Measurements from ENCODE around the gene ITGBL1. TPM values are rescaled to one million over a fixed set of nuclear protein-coding genes. Genes with fewer than 3 reads are reported as not detected.

The ITGBL1 gene
- total and polyA plus RNA-seq, 2 of the 4 experiments (the other 2 are of a cell fraction): 22.2 to 24.2 TPM

DNA sequence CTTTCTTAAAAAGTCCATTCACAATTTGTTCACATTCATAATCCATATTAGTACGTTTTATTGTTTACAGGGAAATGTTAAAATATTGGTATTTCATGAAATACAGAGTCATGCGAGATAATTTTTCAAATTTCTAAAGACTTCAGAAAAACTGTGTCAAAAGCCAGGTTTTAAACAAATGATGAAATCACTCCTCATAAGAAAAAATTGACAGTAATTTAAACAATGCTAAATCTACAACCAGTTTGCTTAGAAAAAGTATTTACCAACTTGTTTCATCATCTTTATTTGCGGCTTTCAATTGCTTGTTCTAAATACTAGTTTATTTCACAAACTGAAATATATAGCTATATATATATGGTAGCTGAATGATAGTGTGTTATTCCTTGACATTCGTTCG, 35.0 kb upstream of the ITGBL1 start:
- H3K23ac ChIP-seq (ENCODE audit: low read depth, low read length): no peak overlapping the region
- TF ChIP-seq FOS (IDR thresholded peaks at IDR 0.05; ENCODE audit: low read depth, low read length) (no peak), POLR2A (IDR thresholded peaks at IDR 0.05; ENCODE audit: low read depth, low read length) (no peak), MAZ (IDR thresholded peaks at IDR 0.05; ENCODE audit: borderline replicate concordance, low read depth, low read length) (no peak), MXI1 (IDR thresholded peaks at IDR 0.05; ENCODE audit: borderline replicate concordance, low read depth, low read length) (no peak), CEBPB (IDR thresholded peaks at IDR 0.05; ENCODE audit: low read depth, low read length) (no peak), USF2 (IDR thresholded peaks at IDR 0.05; ENCODE audit: low read depth, low read length) (no peak), SMC3 (IDR thresholded peaks at IDR 0.05; ENCODE audit: low read depth, low read length) (no peak), CTCF (conservative IDR thresholded peaks at IDR 0.05; ENCODE audit: low read depth, low read length) (no peak), BHLHE40 (IDR thresholded peaks at IDR 0.05; ENCODE audit: low read depth, low read length) (no peak), CHD1 (IDR thresholded peaks at IDR 0.05; ENCODE audit: low read depth, low read length) (no peak), RCOR1 (IDR thresholded peaks at IDR 0.05; ENCODE audit: insufficient replicate concordance, low read length) (no peak), RFX5 (IDR thresholded peaks at IDR 0.05; ENCODE audit: low read depth, low read length) (no peak), MAFK (IDR thresholded peaks at IDR 0.05; ENCODE audit: low read depth, low read length) (no peak), RAD21 (IDR thresholded peaks at IDR 0.05; ENCODE audit: low read length) (no peak), NFE2L2 (IDR thresholded peaks at IDR 0.05; ENCODE audit: low read depth, low read length) (no peak)
- TF ChIP-seq, protein P1, sequence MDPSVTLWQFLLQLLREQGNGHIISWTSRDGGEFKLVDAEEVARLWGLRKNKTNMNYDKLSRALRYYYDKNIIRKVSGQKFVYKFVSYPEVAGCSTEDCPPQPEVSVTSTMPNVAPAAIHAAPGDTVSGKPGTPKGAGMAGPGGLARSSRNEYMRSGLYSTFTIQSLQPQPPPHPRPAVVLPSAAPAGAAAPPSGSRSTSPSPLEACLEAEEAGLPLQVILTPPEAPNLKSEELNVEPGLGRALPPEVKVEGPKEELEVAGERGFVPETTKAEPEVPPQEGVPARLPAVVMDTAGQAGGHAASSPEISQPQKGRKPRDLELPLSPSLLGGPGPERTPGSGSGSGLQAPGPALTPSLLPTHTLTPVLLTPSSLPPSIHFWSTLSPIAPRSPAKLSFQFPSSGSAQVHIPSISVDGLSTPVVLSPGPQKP (IDR thresholded peaks at IDR 0.05; ENCODE audit: borderline replicate concordance, low read depth, low read length): no peak
- H2AK9ac ChIP-seq (replicated peaks; ENCODE audit: low read depth, low read length, poor library complexity): no peak overlapping the region
- no peaks in the 10 kb centered on the region for H4K20me1 ChIP-seq (ENCODE audit: insufficient read depth, low read length)
- ChIA-PET CTCF (no interaction called here), POLR2A (ENCODE audit: unreplicated experiment) (no interaction called here)
- no peak overlapping the region for H3K14ac ChIP-seq (replicated peaks; ENCODE audit: low read depth, low read length)
- DNase-seq (no peak), ATAC-seq (ENCODE audit: low read depth) (no peak)
- H3K79me1 ChIP-seq (ENCODE audit: low read depth in 1 of 2, low read length in 2 of 2): no peaks in the 10 kb centered on the region
- no peak overlapping the region for H2BK5ac ChIP-seq (ENCODE audit: low read depth, low read length, poor library complexity, severe bottlenecking)
- H3K4me1 ChIP-seq (ENCODE audit: control insufficient read depth, insufficient read depth, low read length): peaks cover 2% of the 10 kb centered on the region; the same call in 1 of the 2 replicates
- intact Hi-C loops (cut with micrococcal nuclease): loop anchor here (5.0 kb wide), 2 partner anchors 35 to 265 kb away; partner anchors contain the start of gene ITGBL1
- no peak overlapping the region for H2BK20ac ChIP-seq (ENCODE audit: low read depth, low read length)
- no peak overlapping the region for H4K8ac ChIP-seq (ENCODE audit: low read depth in 2 of 2, low read length in 2 of 2)
- H3K36me3 ChIP-seq (ENCODE audit: control insufficient read depth, insufficient read depth, low read length): no peaks in the 10 kb centered on the region
- H3K4me2 ChIP-seq (ENCODE audit: low read depth, low read length): no peak overlapping the region
- no TSS peak for BruUV-seq (replicated peaks)
- H3K9ac ChIP-seq (ENCODE audit: low read depth, low read length): no peak overlapping the region
- no CpG with 5 or more reads among the region's 5 CpGs for WGBS, 2 experiments (ENCODE audit: extremely low coverage in 2 of 2, insufficient read length in 1 of 2)
- no peak overlapping the region for H2BK15ac ChIP-seq (ENCODE audit: low read depth, low read length)
- H3K27me3 ChIP-seq (ENCODE audit: control insufficient read depth, insufficient read depth, low read length): no peaks in the 10 kb centered on the region
- H2BK120ac ChIP-seq (ENCODE audit: low read depth, low read length): no peak overlapping the region
- no peak overlapping the region for H3K27ac ChIP-seq (ENCODE audit: insufficient read depth, low read length)
- no peak overlapping the region for H3K4me3 ChIP-seq (ENCODE audit: insufficient read depth, low read depth, low read length)
- no peak overlapping the region for H3K4ac ChIP-seq (ENCODE audit: low read depth, low read length)
- H3K9me1 ChIP-seq (ENCODE audit: insufficient read depth, low read length): no peaks in the 10 kb centered on the region
- in situ Hi-C loops (cut with MboI; ENCODE audit: low sequenced_read_pairs): no loop called here
- dilution Hi-C loops (cut with HindIII; ENCODE audit: low sequenced_read_pairs, unreplicated experiment): no loop called here
- no peak overlapping the region for H2AK5ac ChIP-seq (ENCODE audit: low read depth, low read length)
- no peak overlapping the region for H4K5ac ChIP-seq (ENCODE audit: low read depth, low read length)
- H4K91ac ChIP-seq (ENCODE audit: insufficient read depth, low read depth, low read length): no peak overlapping the region
- H3K56ac ChIP-seq (ENCODE audit: extremely low read depth, insufficient read depth, low read length): no peak overlapping the region
- no peak overlapping the region for H2AFZ ChIP-seq (replicated peaks; ENCODE audit: low read length, poor library complexity)
- H3K9me3 ChIP-seq (ENCODE audit: control insufficient read depth, insufficient read depth, low read length): no peaks in the 10 kb centered on the region
- no peak overlapping the region for H3K18ac ChIP-seq (ENCODE audit: low read depth, low read length)

Data from IMR-90 (cell line).